ENCODE results near the gene PRKN. TPM values are rescaled to one million over a fixed set of nuclear protein-coding genes. Genes with fewer than 3 reads are reported as not detected.

The PRKN gene
- total and polyA plus RNA-seq, 9 donors = 3.0 to 15.0 (median 9.2) TPM

GRCh38 chr6:161493576-161494118, 1233.9 kb downstream of the PRKN start:
- intact Hi-C loops (cut with DNase I) = no loop called here
- no peak for DNase-seq
- WGBS, 3 donors = 81 to 85% (median 82%) methylated on average over 13 of the region's 13 CpGs

GRCh38 chr6:161489626-161490306, 1237.8 kb downstream of the PRKN start:
- TF ChIP-seq POLR2A (IDR thresholded peaks at IDR 0.05) (no peak), EP300 (IDR thresholded peaks at IDR 0.05) (no peak), CTCF (IDR thresholded peaks at IDR 0.05) (no peak)
- no peaks in the 10 kb centered on the region for H3K4me1 ChIP-seq (ENCODE audit: insufficient read depth)
- no peak for DNase-seq
- no peaks in the 10 kb centered on the region for H3K36me3 ChIP-seq
- H3K27me3 ChIP-seq = no peaks in the 10 kb centered on the region
- 94 to 98% (median 94%) methylated on average over 5 of the region's 5 CpGs for WGBS, 3 donors
- no peak overlapping the region for H3K27ac ChIP-seq
- H3K4me3 ChIP-seq = no peak overlapping the region
- H3K9me3 ChIP-seq = no peaks in the 10 kb centered on the region
- intact Hi-C loops (cut with DNase I) = no loop called here

More at GRCh38 chr6:161493576-161494118, 1233.9 kb downstream of the PRKN start:
- Histone ChIP-seq H3K9me3 (no peaks in the 10 kb centered on the region), H3K36me3 (no peaks in the 10 kb centered on the region), H3K4me3 (no peak overlapping the region), H3K27me3 (no peaks in the 10 kb centered on the region), H3K27ac (no peak overlapping the region), H3K4me1 (ENCODE audit: insufficient read depth) (no peaks in the 10 kb centered on the region)
- TF ChIP-seq POLR2A (IDR thresholded peaks at IDR 0.05) (no peak), EP300 (IDR thresholded peaks at IDR 0.05) (no peak), CTCF (IDR thresholded peaks at IDR 0.05) (no peak)

GRCh38 chr6:161487694-161488093, 1239.9 kb downstream of the PRKN start:
- H3K27me3 ChIP-seq = no peaks in the 10 kb centered on the region
- no peak overlapping the region for H3K27ac ChIP-seq
- DNase-seq = no peak
- no peaks in the 10 kb centered on the region for H3K9me3 ChIP-seq
- intact Hi-C loops (cut with DNase I) = no loop called here
- no peak for TF ChIP-seq CTCF (IDR thresholded peaks at IDR 0.05)
- 91 to 95% (median 95%) methylated on average over 5 of the region's 5 CpGs for WGBS, 3 donors
- no peaks in the 10 kb centered on the region for H3K4me1 ChIP-seq (ENCODE audit: insufficient read depth)
- no peak overlapping the region for H3K4me3 ChIP-seq
- H3K36me3 ChIP-seq = no peaks in the 10 kb centered on the region

- intact Hi-C loops (cut with DNase I) = no loop called here
- no peak for TF ChIP-seq EP300 (IDR thresholded peaks at IDR 0.05)
- no peak for TF ChIP-seq CTCF (IDR thresholded peaks at IDR 0.05)
- TF ChIP-seq POLR2A (IDR thresholded peaks at IDR 0.05) = no peak
- 91 to 98% (median 96%) methylated on average over 1 of the region's 1 CpG for WGBS, 3 donors
- H3K4me3 ChIP-seq = no peak overlapping the region
- no peaks in the 10 kb centered on the region for H3K27me3 ChIP-seq
- no peaks in the 10 kb centered on the region for H3K36me3 ChIP-seq
- no peaks in the 10 kb centered on the region for H3K9me3 ChIP-seq
- H3K27ac ChIP-seq = no peak overlapping the region
- no peak for DNase-seq
- no peaks in the 10 kb centered on the region for H3K4me1 ChIP-seq (ENCODE audit: insufficient read depth)
Observed at GRCh38 chr6:161487217-161487531, 1240.4 kb downstream of the PRKN start.
